PC-9 (cell line): ENCODE measurements around the gene CASKIN1. TPM values are rescaled to one million over a fixed set of nuclear protein-coding genes. Genes with fewer than 3 reads are reported as not detected.

ENCODE experiments used
- BruUV-seq: library from RNA; stranded (reverse); fragments of 400-500 nt; replicated peaks from 2 replicates; lab custom pipeline; 2021; lab: Mats Ljungman, UMichigan
- CTCF ChIA-PET: fragments of 300-600 bp; sonication (Branson Sonifier 250); formaldehyde crosslinking; loops from one replicate; lab custom pipeline; 2022; ENCODE audit warnings: antibody characterized with exemption; lab: Charles Lee
- POLR2A ChIA-PET: fragments of 300-600 bp; sonication (Branson Sonifier 250); formaldehyde crosslinking; loops from one replicate; lab custom pipeline; 2022; ENCODE audit warnings: antibody characterized with exemption; ENCODE audit not compliant: unreplicated experiment; lab: Charles Lee
- DNase-seq, 2 experiments: peaks; one replicate each; pipeline versions ENCODE4 v3.0.0 to v3.0.0-alpha.2; 2015 to 2022; ENCODE audit warnings: mixed read lengths in 1 of 2
- H2AFZ ChIP-seq: fragments of 200-600 bp; sonication (generic); 2 replicates; pipeline ENCODE4 v1.8.1; 2017; ENCODE audit warnings: antibody characterized with exemption
- H3F3A ChIP-seq: fragments of 200-600 bp; sonication (generic); 2 replicates; pipeline ENCODE4 v1.8.1; 2017; ENCODE audit warnings: antibody characterized with exemption, mild to moderate bottlenecking, low read depth; ENCODE audit not compliant: insufficient read depth
- H3K27ac ChIP-seq: fragments of 200-600 bp; sonication (generic); 2 replicates; pipeline ENCODE4 v1.6.1; 2016; ENCODE audit warnings: mixed run types
- H3K27me3 ChIP-seq: fragments of 200-600 bp; sonication (generic); 2 replicates; pipeline ENCODE4 v1.6.1; 2016; ENCODE audit warnings: low read depth, mixed run types; ENCODE audit not compliant: insufficient read depth
- H3K36me3 ChIP-seq: fragments of 200-600 bp; sonication (generic); 2 replicates; pipeline ENCODE4 v1.6.1; 2016; ENCODE audit warnings: low read depth, mixed run types
- H3K4me1 ChIP-seq: fragments of 200-600 bp; sonication (generic); replicated peaks from 2 replicates; pipeline ENCODE4 v1.6.1; 2016; ENCODE audit warnings: mixed run types; ENCODE audit not compliant: insufficient read depth
- H3K4me2 ChIP-seq: fragments of 200-600 bp; sonication (generic); 2 replicates; pipeline ENCODE4 v1.6.1; 2017; ENCODE audit warnings: mixed run types
- H3K4me3 ChIP-seq: fragments of 200-600 bp; sonication (generic); 2 replicates; pipeline ENCODE4 v1.6.1; 2016; ENCODE audit warnings: mixed run types
- H3K79me2 ChIP-seq: fragments of 200-600 bp; sonication (generic); 2 replicates; pipeline ENCODE4 v1.6.1; 2017; ENCODE audit warnings: low read depth, mixed run types
- H3K9me2 ChIP-seq: fragments of 200-600 bp; sonication (generic); 2 replicates; pipeline ENCODE4 v1.8.1; 2017; ENCODE audit warnings: mild to moderate bottlenecking; ENCODE audit not compliant: insufficient read depth
- H3K9me3 ChIP-seq: fragments of 200-600 bp; sonication (generic); 2 replicates; pipeline ENCODE4 v1.8.1; 2016; ENCODE audit warnings: low read depth; ENCODE audit not compliant: insufficient read depth
- H4K20me1 ChIP-seq: fragments of 200-600 bp; sonication (generic); 2 replicates; pipeline ENCODE4 v1.8.1; 2017; ENCODE audit not compliant: insufficient read depth
- CTCF ChIP-seq: fragments of 200-600 bp; sonication (generic); conservative IDR thresholded peaks from 2 replicates; pipeline ENCODE4 v1.6.1; 2017; ENCODE audit warnings: mixed run types, antibody characterized with exemption, mild to moderate bottlenecking, moderate library complexity
- EZH2 ChIP-seq: fragments of 200-600 bp; sonication (generic); IDR thresholded peaks from 2 replicates; pipeline ENCODE4 v1.8.0; 2017; ENCODE audit warnings: antibody characterized with exemption, low read depth
- intact Hi-C: fragments of 100-400 bp; cut with micrococcal nuclease; formaldehyde crosslinking; loops from one replicate; pipeline ENCODE4 v1.10.0; 2022; ENCODE audit not compliant: unreplicated experiment
- total RNA-seq: library from RNA; stranded (reverse); gene quantifications from 2 replicates; pipeline ENCODE4 v1.2.3, GENCODE V29; 2021

The CASKIN1 gene
- total RNA-seq, 1 experiment from 2014 or later, result 2.1 TPM

- TF ChIP-seq EZH2 (no peak), CTCF (no peak)
- DNase-seq, result no peak
- intact Hi-C loops, result no loop called here
- H2AFZ ChIP-seq, result no peak overlapping the region
- no peaks in the 10 kb centered on the region for H3K79me2 ChIP-seq
- H3K9me3 ChIP-seq, result no peaks in the 10 kb centered on the region
- H3K36me3 ChIP-seq, result no peaks in the 10 kb centered on the region
- H3F3A ChIP-seq, result no peaks in the 10 kb centered on the region
- no TSS peak for BruUV-seq
- no peak overlapping the region for H3K27ac ChIP-seq
- ChIA-PET POLR2A (no interaction called here), CTCF (no interaction called here)
- H3K4me3 ChIP-seq, result no peak overlapping the region
- no peaks in the 10 kb centered on the region for H4K20me1 ChIP-seq
- H3K4me1 ChIP-seq, result no peaks in the 10 kb centered on the region
- H3K9me2 ChIP-seq, result no peaks in the 10 kb centered on the region
- no peak overlapping the region for H3K4me2 ChIP-seq
- H3K27me3 ChIP-seq, result no peaks in the 10 kb centered on the region
These were observed 7.0 kb downstream of the CASKIN1 start for GRCh38 chr16:2189252-2189893.

- no peak for DNase-seq
- H3K9me3 ChIP-seq, result no peaks in the 10 kb centered on the region
- no peak overlapping the region for H3K4me2 ChIP-seq
- BruUV-seq, result no TSS peak
- H2AFZ ChIP-seq, result no peak overlapping the region
- H3K9me2 ChIP-seq, result no peaks in the 10 kb centered on the region
- H3K4me1 ChIP-seq, result no peaks in the 10 kb centered on the region
- H3K36me3 ChIP-seq, result no peaks in the 10 kb centered on the region
- ChIA-PET POLR2A (no interaction called here), CTCF (interaction anchor here (0.7 kb wide), 1 partner anchor 40 kb away, joined by 17 read pairs; no protein-coding TSS in a partner anchor)
- no peaks in the 10 kb centered on the region for H3K79me2 ChIP-seq
- no peaks in the 10 kb centered on the region for H3K27me3 ChIP-seq
- intact Hi-C loops, result no loop called here
- no peak overlapping the region for H3K4me3 ChIP-seq
- TF ChIP-seq CTCF, result no peak
- no peak for TF ChIP-seq EZH2
- no peaks in the 10 kb centered on the region for H4K20me1 ChIP-seq
- no peak overlapping the region for H3K27ac ChIP-seq
- no peaks in the 10 kb centered on the region for H3F3A ChIP-seq
These were observed 8.0 kb downstream of the CASKIN1 start for GRCh38 chr16:2188395-2188794.

GRCh38 chr16:2187212-2187611, 9.2 kb downstream of the CASKIN1 start:
- H3K36me3 ChIP-seq, result no peaks in the 10 kb centered on the region
- no peaks in the 10 kb centered on the region for H3F3A ChIP-seq
- no peaks in the 10 kb centered on the region for H3K4me1 ChIP-seq
- no peaks in the 10 kb centered on the region for H3K27me3 ChIP-seq
- no peak overlapping the region for H2AFZ ChIP-seq
- H4K20me1 ChIP-seq, result no peaks in the 10 kb centered on the region
- CTCF ChIA-PET, result no interaction called here
- no peak overlapping the region for H3K27ac ChIP-seq
- no peak for TF ChIP-seq EZH2
- TF ChIP-seq CTCF, result no peak
- H3K79me2 ChIP-seq, result no peaks in the 10 kb centered on the region
- DNase-seq, result no peak
- H3K9me2 ChIP-seq, result no peaks in the 10 kb centered on the region
- no peaks in the 10 kb centered on the region for H3K9me3 ChIP-seq
- H3K4me2 ChIP-seq, result no peak overlapping the region
- no peak overlapping the region for H3K4me3 ChIP-seq
- POLR2A ChIA-PET, result no interaction called here
- intact Hi-C loops, result no loop called here
- no TSS peak for BruUV-seq
